Dedifferentiated amniotic fluid mesenchymal stem cell (primary cell): ENCODE results near the gene CIB4.
A peak's percentile ranks its signal among the peaks of the same experiment; 100 is the strongest.

ENCODE experiments used
- DNase-seq: peaks from one replicate; pipeline ENCODE4 v3.0.0-alpha.2; 2016; ENCODE audit errors: extremely low spot score

The CIB4 gene

DNA sequence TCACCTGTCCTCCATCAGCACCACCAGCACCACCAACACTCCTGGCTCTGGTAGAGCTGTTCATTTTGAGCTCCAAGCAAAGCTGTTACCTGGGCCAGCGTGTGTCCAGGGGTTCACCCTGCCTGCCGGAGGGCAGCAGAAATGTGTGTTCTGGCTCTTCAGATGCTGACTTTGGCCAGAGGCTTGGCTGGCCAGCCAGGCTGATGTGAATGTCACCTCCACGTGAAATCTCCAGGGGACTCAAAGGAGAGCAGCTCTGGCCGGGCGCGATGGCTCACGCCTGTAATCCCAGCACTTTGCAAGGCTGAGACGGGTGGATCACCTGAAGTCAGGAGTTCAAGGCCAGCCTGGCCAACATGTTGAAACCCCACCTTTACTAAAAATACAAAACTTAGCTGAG, 33.5 kb downstream of the CIB4 start:
- no peak for DNase-seq

GRCh38 chr2:26606847-26607190, 34.3 kb downstream of the CIB4 start:
- no peak for DNase-seq

DNA sequence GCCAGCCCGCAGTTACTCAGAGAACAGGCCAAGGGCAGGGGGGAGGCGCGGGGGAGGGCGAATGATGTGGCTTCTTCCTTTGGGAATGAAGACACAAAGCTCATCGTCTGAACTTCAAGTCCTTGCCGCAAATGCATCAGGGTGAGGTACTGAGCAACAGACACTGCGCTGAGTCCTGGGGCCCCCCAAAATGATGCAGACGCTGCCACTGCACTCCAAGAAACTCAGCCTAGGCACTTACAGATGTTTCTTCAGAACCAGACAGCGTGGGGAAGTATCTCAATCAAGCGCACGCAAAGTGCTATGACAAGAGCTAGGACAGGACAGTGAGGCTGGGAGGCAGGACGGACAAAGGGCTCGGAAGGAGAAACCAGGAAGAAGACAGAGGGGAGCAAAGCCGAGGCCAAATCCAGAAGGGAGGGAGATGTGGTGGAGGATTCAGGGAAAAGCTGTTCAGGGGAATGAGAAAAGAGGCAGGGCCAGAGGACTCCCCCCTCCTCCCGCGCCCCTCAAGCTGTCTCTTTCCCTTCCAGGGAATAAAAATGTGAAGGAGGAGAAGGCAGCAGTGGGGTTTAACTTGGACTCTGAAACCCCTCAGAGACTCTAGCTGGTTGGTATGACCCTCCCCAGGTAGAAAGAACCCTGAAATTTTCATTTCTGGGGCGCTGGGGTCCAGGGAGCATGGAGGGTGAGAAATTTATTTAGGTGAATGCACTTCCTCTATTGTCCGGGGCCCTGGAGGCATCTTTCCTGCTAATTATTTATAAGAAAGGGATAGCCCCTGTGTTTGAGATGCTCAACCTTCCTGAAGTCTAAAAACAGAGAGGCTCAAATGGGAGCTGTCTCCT, 34.9 kb downstream of the CIB4 start:
- DNase-seq: no peak

- peak; percentile 57 for DNase-seq
These were observed 35.8 kb downstream of the CIB4 start for GRCh38 chr2:26605195-26605998.

- no peak for DNase-seq
These were observed 38.6 kb downstream of the CIB4 start for GRCh38 chr2:26602575-26602974.

DNA sequence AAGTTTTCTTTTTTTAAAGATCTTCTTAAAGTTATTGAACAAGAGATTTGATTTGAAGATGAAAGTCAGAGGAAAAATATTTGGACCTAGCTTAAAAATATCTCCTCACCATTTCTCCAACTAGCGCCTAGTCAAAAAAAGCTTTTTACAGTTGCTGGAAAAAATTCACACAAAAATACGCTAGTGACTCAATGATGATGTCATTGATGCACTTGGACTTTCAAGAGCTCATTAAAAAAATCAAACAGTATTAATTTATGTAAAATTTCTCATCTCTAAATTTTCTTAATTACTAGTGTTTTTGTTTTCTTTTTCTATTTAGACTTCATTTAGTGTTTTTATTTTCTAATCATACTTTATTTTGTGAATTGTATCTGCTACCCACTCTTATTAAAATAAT, 41.8 kb downstream of the CIB4 start:
- no peak for DNase-seq

GRCh38 chr2:26598996-26599373, 42.2 kb downstream of the CIB4 start:
- DNase-seq: no peak

DNA sequence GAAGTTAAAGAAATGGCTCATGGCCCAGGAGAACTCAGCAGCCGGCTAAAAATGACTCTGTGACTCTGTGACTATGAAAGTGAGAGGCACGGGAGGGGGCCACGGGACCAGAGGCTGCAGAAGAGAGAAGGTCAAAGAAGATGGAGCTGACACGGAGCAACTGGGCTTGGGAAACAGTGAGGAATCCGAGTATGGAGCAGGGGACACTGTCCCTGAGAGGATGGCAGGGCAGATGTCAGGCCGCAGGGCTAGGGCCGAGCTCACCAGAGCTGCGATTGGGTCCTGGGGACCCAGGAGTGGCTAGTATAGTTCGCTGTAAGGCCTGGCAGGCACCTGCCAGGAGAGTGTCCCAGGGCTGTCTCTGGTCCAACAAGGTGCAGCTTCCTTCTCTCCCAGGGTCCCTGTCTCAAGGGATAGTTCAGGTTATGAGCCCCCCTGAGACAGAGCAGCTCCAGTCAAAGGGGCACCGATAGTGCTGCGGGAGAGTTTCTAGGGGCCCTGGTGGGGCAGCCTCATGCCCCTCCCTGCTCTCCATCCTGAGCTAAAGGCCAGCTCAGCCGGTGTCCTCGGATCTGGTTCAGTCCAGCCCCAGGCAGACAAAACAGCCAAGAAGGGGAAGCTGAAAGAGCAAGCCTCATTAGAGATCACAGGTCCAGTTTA, 42.7 kb downstream of the CIB4 start:
- DNase-seq: no peak

DNA sequence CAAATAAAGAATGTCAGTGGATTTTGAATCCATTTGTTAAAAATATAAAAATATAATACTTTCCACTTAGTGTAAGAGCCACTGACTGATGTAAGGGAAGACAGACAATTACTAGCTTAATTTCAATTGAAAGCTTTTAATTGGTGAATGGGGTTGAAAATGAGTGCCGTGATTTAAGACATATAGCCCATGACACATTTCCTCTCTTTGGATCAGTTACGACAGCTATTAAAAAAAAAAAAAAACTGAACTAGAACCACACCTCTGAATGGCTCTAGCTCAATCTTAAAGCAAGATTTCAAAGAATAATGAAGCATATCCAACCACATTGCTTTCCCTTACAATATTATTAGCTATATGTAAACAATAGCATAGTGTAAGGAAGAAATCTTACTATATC, 44.0 kb downstream of the CIB4 start:
- no peak for DNase-seq

- DNase-seq: no peak
These were observed 46.0 kb downstream of the CIB4 start for GRCh38 chr2:26595146-26595545.

DNA sequence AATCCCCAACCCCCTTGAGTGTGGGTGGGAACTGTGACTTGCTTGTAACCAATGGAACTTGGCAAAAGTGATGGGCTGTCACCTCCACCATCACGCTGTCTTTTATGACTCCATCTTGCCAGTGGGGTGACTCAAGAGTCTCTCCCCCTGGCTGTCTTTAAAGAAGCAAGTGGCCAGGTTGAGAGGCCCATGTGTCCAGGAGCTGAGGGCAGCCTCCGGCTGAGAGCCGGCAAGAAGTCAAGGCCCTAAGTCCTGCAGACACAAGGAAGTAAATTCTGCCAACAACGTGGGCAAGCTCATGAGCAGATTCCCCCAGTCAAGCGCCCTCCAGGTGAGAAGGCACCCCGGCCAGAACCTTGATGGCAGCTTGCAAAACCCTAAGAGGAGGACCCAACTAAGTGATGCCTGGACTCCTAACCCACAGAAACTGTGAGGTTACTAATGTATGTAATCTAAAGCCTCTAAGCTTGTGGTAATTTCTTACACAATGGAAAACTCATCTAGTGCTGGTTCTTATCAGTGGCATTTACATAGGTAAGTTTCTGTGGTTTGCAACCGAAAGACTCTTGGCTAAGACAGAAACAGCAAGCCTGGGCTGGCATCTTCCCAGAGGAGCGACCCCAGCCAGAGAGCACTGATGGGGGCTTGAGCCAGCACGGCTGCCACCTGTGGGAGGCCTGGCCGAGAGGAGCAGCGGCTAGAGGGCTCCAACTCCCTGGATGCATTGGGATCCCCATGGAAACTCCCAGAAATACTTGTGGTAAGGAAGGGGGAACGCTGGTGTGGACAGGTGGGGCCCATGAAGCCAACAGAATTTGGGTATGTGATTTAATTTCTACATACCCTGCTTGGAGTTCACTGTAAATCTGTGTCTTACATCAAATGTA, 49.3 kb downstream of the CIB4 start:
- no peak for DNase-seq

GRCh38 chr2:26590980-26591618, 50.1 kb downstream of the CIB4 start:
- no peak for DNase-seq

- DNase-seq: no peak
These were observed 50.7 kb downstream of the CIB4 start for GRCh38 chr2:26590508-26590907.

DNA sequence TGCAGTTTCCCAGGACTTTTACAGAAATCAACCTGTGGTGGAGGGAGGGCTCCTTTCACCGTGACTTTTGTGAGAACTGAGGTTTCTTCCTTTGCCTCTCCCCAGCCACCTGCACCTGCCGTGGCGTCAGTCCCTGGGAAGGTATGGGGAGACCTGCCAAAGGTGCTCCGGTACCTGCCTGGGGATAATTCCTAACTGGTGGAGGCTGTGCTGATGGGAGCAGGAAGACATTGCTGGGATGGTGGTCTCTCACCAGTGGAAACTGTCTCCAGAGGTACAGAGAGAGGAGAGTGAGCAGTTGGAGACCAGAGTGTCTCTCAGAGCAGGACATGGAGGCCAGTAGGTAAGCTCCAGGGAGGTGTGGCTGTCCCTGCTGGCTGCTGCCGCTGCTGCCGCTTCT, 52.6 kb downstream of the CIB4 start:
- DNase-seq: no peak

GRCh38 chr2:26587994-26588393, 53.2 kb downstream of the CIB4 start:
- no peak for DNase-seq

DNA sequence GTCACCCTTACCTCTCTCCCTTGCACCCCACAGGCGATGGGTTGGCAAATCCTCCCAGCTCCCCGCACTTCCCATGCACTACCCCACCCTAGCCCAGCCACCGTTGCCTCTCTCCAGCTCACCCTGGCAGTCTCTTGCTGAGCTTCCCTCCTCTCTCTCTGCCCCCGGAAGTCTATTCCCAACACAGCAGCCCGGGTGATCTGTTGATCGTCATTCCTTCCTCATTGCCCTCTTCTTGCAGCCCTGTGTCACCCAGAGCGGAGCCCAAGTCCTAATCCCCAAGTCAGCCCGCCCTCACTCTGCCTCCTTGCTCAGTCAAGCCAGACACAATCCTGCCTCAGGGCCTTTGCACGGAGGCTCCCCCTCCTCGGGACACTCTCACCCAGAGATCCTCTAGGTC, 55.2 kb downstream of the CIB4 start:
- DNase-seq: no peak

- no peak for DNase-seq
These were observed 56.1 kb downstream of the CIB4 start for GRCh38 chr2:26585100-26585499.

GRCh38 chr2:26584656-26585055, 56.5 kb downstream of the CIB4 start:
- DNase-seq: no peak

- DNase-seq: no peak
These were observed 57.0 kb downstream of the CIB4 start for GRCh38 chr2:26584191-26584590.

GRCh38 chr2:26583381-26583911, 57.7 kb downstream of the CIB4 start:
- DNase-seq: no peak

DNA sequence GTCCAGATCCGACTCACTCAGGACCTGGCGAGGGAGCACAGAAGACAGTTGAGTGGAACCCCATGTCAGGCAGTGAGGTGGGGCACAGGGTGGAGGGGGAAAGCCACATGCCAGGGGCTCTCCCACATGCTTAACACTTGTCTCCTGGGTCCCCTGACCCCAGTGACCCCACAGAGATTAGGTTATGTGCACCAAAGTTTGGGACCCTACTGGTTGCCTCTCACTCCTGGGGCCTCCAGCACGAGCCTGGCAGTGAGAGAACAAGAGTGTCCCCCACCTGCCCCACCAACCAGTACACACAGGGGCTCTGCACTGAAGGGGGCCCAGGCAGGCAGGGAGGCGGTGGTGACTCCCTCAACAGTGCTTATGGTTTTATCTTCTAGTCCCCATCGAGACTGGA, 58.3 kb downstream of the CIB4 start:
- DNase-seq: no peak
